Measurements from ENCODE around the gene LOXHD1.

GRCh38 chr18:46462523-46462922, 194.5 kb downstream of the LOXHD1 start:
- TF ChIP-seq POLR2A (IDR thresholded peaks at IDR 0.05) = no peak
- TF ChIP-seq CTCF (IDR thresholded peaks at IDR 0.05) = no peak

Measured in testis (tissue), 2 donors.